ENCODE data around the gene INPP5A.

- TF ChIP-seq ZNF70 (CRISPR knock-in tag; IDR thresholded peaks at IDR 0.05) (no peak), PATZ1 (CRISPR knock-in tag; IDR thresholded peaks at IDR 0.05; ENCODE audit: borderline replicate concordance) (no peak), POU6F1 (CRISPR knock-in tag; IDR thresholded peaks at IDR 0.05; ENCODE audit: borderline replicate concordance, low read depth) (no peak), ARNTL (CRISPR knock-in tag; IDR thresholded peaks at IDR 0.05; ENCODE audit: borderline replicate concordance, low read depth) (no peak), SNAI2 (CRISPR knock-in tag; IDR thresholded peaks at IDR 0.05) (no peak), OSR1 (CRISPR knock-in tag; IDR thresholded peaks at IDR 0.05) (no peak), TCF4 (CRISPR knock-in tag; IDR thresholded peaks at IDR 0.05; ENCODE audit: borderline replicate concordance) (no peak), ZFP3 (CRISPR knock-in tag; IDR thresholded peaks at IDR 0.05) (no peak)
- TF ChIP-seq, protein P1, sequence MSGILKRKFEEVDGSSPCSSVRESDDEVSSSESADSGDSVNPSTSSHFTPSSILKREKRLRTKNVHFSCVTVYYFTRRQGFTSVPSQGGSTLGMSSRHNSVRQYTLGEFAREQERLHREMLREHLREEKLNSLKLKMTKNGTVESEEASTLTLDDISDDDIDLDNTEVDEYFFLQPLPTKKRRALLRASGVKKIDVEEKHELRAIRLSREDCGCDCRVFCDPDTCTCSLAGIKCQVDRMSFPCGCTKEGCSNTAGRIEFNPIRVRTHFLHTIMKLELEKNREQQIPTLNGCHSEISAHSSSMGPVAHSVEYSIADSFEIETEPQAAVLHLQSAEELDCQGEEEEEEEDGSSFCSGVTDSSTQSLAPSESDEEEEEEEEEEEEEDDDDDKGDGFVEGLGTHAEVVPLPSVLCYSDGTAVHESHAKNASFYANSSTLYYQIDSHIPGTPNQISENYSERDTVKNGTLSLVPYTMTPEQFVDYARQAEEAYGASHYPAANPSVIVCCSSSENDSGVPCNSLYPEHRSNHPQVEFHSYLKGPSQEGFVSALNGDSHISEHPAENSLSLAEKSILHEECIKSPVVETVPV (CRISPR knock-in tag; IDR thresholded peaks at IDR 0.05), result no peak
These were observed 40.4 kb upstream of the INPP5A start for GRCh38 chr10:132497063-132497680.

Measured in SK-N-SH treated with all-trans-retinoic acid at 6 μM for 48 hours (cell line).